UCSD-AML1 (cell line): ENCODE results near the gene GCFC2.
"Not testable (repeated sequence)": the region's sequence is repeated elsewhere in the genome, so short reads cannot be mapped to it uniquely, and the experiment has no call there.

Experiments
- DNase-seq: peaks from one replicate; lab custom pipeline; 2025; ENCODE audit not compliant: unreplicated experiment; lab: John Stamatoyannopoulos, UW

The GCFC2 gene

DNA sequence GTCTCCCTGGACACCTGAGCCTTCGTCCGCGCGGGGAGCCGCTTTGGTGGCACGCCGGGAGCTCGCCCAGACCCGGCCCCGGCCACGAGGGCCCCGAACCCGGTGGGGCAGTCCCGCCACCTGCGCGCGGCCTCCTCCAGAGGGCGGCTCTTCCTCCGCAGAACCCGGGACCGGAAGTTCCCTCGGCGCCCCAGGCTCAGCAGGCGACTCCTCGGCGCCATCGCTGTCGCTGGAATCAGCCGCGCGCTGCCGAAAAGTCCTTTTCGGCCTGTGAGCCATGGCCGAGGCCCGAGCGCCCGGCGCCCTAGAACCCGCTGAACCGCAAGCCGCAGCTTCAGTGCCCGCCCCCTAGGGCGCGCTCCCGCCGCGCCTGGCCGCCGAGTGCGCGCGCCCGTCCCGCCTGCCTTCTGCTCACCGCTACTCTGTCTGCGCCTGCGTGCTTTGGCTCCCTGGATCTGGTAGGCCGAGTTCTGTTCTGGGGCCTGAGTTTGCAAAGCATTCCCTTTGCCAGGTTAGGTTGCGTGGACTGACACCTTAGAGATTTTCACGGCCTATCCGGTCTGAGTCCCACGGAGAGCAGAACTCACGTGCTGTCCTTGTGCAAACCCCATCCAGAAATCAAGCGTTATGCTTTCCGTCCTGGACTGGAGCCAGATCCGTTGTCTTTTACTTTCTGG is at the start of gene GCFC2:
Gene GCFC2 (minus strand): TSS at position 339 of the 677 bp plus-strand sequence. CDS start 60 bp downstream, at position 279.
- DNase-seq: peak; percentile 89

DNA sequence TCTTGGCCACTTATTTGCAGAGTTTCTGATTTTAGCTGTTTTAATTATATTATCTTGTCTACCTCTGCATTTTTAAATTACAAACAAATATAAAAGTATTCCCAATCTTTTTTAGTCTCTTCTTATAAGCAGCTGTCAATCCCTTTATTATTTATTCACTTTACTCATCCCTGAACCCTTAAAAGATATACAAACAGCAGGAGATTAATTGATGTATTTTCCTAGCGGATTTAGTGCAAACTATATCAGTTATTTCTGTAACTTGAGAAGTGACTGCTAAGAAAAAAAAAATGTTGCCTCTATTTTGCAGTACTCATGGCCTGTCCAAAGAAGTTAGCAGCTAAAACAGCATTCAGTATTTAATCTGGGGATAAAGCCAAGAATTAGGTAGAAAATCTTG is 42.1 kb upstream of the GCFC2 start:
- no peak for DNase-seq

DNA sequence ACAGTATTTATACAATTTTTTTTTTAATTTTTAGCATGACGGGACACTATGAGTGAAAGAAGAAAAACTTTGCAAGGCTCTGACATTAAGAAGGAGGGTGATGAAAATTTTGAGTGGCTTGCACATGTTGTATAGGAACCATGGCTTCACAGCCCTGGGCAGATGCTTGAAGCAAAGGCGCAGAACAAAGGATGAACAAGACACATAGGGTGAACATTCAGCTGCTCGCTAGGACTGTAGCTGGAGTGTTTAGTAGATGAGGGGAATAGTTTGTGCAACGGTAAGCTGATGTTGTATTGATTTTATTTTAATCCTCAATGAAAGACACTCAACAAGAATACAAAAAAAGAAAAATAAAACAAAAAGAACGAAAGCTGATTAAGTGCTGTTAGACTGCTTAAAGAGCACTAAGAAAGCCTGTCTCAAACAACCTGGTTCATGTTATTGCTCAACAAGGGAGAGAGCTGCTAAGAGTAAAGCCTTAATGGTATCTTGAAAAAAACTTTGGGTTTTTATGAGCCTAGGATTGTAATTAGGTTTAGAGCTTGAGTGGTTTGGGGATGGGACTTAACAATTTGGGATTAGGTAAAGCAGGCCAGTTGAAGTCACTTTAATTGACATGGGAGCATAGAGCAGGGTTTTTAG is 41.2 kb upstream of the GCFC2 start:
- DNase-seq: no peak

GRCh38 chr2:75751360-75751759 is 40.6 kb upstream of the GCFC2 start:
- DNase-seq: no peak

- no peak for DNase-seq
Measured at GRCh38 chr2:75737961-75738360, 27.2 kb upstream of the GCFC2 start.

GRCh38 chr2:75736276-75736675 is 25.6 kb upstream of the GCFC2 start:
- no peak for DNase-seq

DNA sequence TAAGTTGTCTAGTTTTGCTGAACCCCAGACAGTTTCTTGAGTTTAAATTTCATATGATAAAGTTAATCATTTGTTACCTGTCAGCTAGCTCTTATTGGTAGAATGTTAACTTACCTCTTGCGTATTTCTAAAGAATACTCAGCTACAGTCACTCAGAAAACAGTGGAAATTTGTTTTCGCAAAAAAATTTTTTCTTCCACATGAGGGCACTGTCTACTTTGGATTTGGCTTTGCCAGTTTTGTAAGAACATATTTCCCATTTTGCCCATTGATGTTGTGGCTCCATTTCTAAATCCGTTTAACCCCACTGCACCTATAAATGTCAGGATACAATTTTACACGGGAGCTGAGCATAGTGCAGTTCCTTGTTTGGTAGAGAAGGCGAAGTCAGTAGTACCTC is 19.1 kb upstream of the GCFC2 start:
- no peak for DNase-seq

DNA sequence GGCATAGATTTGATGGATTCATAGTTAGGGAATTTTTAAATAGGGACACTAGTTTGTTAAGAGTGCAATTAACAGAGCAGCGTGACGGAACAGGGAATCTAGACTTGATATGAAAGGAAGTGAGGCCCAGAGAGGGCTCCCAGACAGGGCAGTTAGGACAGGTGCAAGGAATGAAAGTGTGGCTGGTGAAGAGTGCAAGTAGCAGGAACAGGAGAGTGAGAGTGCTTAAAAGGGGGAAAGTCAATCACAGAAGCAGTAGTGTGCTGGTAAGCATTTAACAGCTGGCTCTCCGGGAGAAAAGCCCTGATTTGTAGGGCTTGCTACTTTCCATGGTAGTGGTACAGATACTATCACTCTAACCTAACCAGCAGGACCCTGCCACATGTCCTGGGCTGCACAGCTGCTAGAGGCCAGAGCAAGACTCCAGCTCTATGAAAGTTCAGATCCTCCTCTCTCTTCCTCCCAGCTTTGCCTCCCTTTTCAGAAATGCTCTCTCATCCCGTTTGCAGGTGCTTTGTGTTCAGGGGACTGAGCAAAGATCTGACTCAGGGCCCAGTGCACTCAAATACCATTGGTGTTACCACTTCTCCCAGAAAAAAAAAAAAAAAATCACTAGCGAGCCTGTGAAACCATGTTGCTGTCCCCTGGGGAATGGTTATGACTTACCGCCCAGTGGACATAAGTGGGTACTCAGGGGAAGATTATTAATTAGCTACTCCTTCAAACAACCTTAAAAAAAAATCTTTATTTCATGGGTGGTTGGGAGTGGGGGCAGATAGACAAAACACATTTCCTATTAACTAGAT is 18.1 kb upstream of the GCFC2 start:
- no peak for DNase-seq

GRCh38 chr2:75722687-75723086 is 12.0 kb upstream of the GCFC2 start:
- no peak for DNase-seq

DNA sequence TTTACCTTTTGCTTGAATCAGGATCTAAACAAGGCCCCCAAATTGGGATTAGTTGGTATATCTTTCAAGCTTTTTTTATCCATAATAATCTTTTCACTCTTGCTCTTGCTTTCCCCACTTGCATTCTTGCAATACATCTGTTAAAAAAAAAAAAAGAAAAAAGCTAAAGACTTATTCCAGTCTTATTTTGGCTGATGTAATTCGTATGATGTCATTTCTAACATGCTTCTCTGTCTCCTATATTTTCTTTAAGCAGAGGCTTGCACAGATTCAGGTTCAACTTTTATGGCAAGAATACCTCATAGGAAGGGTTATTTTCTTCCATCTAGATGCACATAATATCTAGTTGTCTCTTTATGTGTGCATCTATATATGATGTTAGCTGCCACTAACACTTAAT is 9.8 kb upstream of the GCFC2 start:
- DNase-seq: no peak

DNA sequence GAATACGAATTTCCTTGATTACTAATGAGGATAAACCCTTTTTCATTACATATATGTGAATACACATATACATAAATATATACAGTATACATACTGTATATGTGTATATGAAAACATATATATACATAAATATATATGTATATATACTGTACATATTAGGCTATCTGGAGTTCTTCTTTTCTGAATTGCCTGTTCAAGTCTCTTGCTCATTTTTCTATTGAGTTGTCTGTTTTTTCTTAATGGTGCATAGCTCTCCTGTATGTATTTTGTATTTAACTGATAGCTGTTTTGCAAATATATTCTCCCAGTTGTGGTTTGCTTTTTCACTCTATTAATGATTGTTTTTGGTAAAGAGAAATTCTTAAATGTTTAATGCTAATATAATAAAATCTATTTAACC is 8.9 kb upstream of the GCFC2 start:
- no peak for DNase-seq

- DNase-seq: no peak
Measured at GRCh38 chr2:75716406-75716805, 5.7 kb upstream of the GCFC2 start.

DNA sequence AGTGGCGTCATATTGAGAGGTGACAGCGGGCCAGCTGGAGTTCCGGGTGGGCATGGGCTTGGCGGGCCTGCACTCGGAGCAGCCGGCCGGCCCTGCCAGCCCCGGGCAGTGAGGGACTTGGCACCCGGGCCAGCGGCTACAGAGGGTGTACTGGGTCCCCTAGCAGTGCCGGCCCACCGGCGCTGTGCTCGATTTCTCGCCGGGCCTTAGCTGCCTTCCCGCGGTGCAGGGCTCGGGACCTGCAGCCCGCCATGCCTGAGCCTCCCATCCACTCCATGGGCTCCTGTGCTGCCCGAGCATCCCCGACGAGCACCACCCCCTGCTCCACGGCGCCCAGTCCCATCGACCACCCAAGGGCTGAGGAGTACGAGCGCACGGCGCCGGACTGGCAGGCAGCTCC is 875 bp upstream of the GCFC2 start:
- DNase-seq: not testable (repeated sequence)

DNA sequence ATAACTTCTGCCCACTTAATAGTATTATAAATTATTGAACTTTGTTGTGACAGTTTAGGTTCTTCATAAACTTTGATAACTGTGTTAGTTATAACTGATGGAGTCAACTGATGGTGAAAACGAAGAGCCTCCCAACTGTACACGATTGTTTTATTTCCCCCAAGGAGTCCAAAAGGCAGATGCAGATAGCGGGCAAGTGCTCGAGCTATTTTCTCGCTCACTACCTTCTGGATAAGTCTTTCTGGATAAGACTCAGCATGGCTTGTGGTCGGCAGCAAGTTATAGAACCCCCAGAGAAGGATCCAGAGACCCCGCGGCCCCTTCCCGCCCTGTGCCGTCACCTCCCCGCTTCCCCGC is 517 bp downstream of the GCFC2 start:
- DNase-seq: no peak

GRCh38 chr2:75709297-75709696 is 1.4 kb downstream of the GCFC2 start:
- DNase-seq: no peak

DNA sequence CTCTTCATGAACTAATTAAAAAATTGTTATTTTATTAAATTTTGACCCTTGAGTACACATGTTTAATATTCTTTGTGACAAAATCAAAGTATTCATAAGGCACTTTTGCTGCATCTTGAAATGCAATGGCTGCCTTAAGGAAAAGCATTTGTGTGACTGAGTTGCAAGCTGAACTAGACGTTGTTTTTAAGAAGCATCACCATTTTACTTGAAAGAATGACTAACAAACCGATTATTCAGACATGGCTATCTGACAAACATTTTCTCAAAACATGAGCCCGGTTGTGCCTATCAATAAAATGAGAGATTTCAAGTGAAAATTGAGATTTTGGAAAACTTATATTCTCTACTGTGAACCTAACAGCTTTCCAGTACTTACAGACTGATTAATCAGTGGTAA is 2.8 kb downstream of the GCFC2 start:
- DNase-seq: no peak

GRCh38 chr2:75705921-75706320 is 4.8 kb downstream of the GCFC2 start:
- DNase-seq: no peak

DNA sequence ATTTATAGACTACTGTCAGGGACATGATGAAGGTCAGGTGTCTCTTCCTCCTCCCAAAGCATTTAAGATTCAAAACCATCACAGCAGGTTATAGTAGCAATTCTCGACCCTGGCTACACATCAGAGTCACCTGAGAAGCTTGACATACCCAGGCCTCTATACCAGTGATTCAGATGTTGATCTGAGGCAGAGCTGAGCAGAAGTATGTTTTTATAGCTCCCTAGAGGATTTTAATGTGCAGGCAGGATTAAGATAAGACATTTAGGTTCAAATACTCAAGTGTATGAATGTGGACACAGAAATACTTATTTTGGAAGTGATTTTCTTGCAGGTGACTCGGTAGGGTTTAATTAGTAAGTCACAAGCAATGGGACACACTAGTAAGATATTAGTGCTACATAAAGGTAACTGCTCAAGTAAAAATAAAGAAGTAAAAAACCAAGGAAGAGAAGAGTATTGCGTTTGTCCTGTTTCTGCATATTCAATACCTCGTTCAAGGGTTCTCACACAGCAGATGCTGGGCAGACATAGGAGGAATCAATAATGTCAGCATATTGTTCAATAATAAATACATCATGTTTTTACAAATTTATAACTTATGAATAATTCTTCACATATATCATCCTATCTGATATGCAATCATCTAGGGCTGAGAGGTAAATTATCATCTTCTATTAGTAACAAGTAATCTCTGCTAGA is 7.0 kb downstream of the GCFC2 start:
- DNase-seq: no peak

- DNase-seq: no peak
Measured at GRCh38 chr2:75702593-75702992, 8.1 kb downstream of the GCFC2 start.

- DNase-seq: no peak
Measured at GRCh38 chr2:75698918-75699317, 11.8 kb downstream of the GCFC2 start.

DNA sequence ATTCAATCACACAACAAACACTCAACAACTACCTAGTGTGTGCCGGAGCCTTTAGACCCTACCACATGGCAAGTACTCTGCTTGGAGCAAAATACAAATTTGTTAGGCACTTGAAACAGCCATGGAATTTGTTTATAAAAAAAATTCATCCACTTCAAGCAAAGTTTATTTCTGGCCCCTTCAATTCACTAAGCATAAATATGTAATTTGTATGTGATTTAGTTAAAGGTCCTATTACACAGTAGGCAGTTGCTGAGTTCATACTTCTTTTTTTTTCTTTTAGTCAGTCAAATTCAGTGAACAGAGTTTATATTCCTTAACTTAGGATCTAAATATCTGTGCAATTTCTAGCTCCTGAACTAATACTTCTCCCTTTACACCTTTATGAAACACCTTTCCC is 22.5 kb downstream of the GCFC2 start:
- DNase-seq: no peak

DNA sequence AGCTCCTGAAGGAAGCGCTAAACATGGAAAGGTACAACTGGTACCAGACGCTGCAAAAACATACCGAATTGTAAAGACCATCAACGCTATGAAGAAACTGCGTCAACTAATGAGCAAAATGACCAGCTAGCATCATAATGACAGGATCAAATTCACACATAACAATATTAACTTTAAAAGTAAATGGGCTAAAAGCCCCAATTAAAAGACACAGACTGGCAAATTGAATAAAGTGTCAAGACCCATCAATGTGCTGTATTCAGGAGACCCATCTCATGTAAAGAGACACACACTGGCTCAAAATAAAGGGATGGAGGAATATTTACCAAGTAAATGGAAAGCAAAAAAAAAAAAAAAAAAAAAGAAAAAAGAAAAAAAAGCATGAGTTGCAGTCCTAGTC is 27.3 kb downstream of the GCFC2 start:
- DNase-seq: not testable (repeated sequence)
